Measurements from ENCODE around the gene AK8. TPM values are rescaled to one million over a fixed set of nuclear protein-coding genes. Genes with fewer than 3 reads are reported as not detected.

The AK8 gene
- total and polyA plus RNA-seq, 4 donors: 0.07 to 0.26 (median 0.11) TPM

- 65% methylated on average over 2 of the region's 2 CpGs for WGBS
- DNase-seq (ENCODE audit: low spot score): no peak
Measured at GRCh38 chr9:132728497-132728896, 149.6 kb downstream of the AK8 start.

DNA sequence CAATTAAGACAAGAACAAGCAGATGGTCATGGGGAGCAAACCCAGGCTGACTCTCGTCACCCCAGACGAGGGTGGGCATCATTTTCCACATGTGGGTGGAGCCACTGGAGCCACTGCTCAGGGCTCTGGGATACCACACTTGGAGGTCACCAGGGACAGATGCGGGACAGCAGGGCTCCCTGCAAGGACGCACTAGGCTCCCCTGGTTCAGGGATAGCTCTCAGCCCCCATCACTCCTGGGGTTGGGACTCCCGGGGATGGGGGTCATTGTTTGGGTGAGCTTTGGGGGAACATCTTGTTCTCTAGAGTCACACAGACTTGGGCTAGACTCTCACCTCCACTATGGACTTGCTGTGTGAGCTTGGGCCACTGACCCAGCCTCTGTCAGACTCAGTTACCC is 150.0 kb downstream of the AK8 start:
- Histone ChIP-seq H3K9me3 (ENCODE audit: control insufficient read depth in 4 of 4, low read length in 3 of 4) (no peaks in the 10 kb centered on the region), H3K27me3 (ENCODE audit: control insufficient read depth in 4 of 4, insufficient read depth in 4 of 4, low read length in 3 of 4) (peaks cover 0 to 3% (median 0%) of the 10 kb centered on the region in 4 donors), H3K9ac (ENCODE audit: low read depth in 1 of 2, low read length in 2 of 2) (no peak overlapping the region), H3K4me1 (ENCODE audit: control insufficient read depth in 4 of 4, insufficient read depth in 4 of 4, low read length in 3 of 4) (no peaks in the 10 kb centered on the region), H3K27ac (ENCODE audit: low read depth in 1 of 2, low read length in 2 of 2) (no peak overlapping the region), H3K36me3 (ENCODE audit: control insufficient read depth in 4 of 4, insufficient read depth in 3 of 4, low read depth in 1 of 4, low read length in 3 of 4) (no peaks in the 10 kb centered on the region), H3K4me3 (ENCODE audit: low read depth in 1 of 3, low read length in 3 of 3) (no peak overlapping the region)
- no peak for DNase-seq (ENCODE audit: low spot score)
- no peak for TF ChIP-seq RAD21 (IDR thresholded peaks at IDR 0.05)
- WGBS: 80% methylated on average over 5 of the region's 5 CpGs

More at GRCh38 chr9:132728497-132728896, 149.6 kb downstream of the AK8 start:
- H3K36me3 ChIP-seq (ENCODE audit: control insufficient read depth in 4 of 4, insufficient read depth in 3 of 4, low read depth in 1 of 4, low read length in 3 of 4): no peaks in the 10 kb centered on the region
- no peak overlapping the region for H3K27ac ChIP-seq (ENCODE audit: low read depth in 1 of 2, low read length in 2 of 2)
- no peaks in the 10 kb centered on the region for H3K4me1 ChIP-seq (ENCODE audit: control insufficient read depth in 4 of 4, insufficient read depth in 4 of 4, low read length in 3 of 4)
- no peak overlapping the region for H3K4me3 ChIP-seq (ENCODE audit: low read depth in 1 of 3, low read length in 3 of 3)
- TF ChIP-seq HNF4A (conservative IDR thresholded peaks at IDR 0.05): no peak
- no peak for TF ChIP-seq GABPA (IDR thresholded peaks at IDR 0.05 in 1 of 2, conservative IDR thresholded peaks at IDR 0.05 in 1 of 2)
- TF ChIP-seq REST (IDR thresholded peaks at IDR 0.05): no peak
- TF ChIP-seq, protein P1, sequence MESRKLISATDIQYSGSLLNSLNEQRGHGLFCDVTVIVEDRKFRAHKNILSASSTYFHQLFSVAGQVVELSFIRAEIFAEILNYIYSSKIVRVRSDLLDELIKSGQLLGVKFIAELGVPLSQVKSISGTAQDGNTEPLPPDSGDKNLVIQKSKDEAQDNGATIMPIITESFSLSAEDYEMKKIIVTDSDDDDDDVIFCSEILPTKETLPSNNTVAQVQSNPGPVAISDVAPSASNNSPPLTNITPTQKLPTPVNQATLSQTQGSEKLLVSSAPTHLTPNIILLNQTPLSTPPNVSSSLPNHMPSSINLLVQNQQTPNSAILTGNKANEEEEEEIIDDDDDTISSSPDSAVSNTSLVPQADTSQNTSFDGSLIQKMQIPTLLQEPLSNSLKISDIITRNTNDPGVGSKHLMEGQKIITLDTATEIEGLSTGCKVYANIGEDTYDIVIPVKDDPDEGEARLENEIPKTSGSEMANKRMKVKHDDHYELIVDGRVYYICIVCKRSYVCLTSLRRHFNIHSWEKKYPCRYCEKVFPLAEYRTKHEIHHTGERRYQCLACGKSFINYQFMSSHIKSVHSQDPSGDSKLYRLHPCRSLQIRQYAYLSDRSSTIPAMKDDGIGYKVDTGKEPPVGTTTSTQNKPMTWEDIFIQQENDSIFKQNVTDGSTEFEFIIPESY (IDR thresholded peaks at IDR 0.05): no peak
- no peak for TF ChIP-seq TAF1 (conservative IDR thresholded peaks at IDR 0.05)
- no peak for TF ChIP-seq YY1 (IDR thresholded peaks at IDR 0.05)
- no peak for TF ChIP-seq FOXA1 (IDR thresholded peaks at IDR 0.05)
- no peak for TF ChIP-seq RAD21 (IDR thresholded peaks at IDR 0.05)
- TF ChIP-seq EGR1 (IDR thresholded peaks at IDR 0.05; ENCODE audit: low read depth in 2 of 2): no peak
- no peak for TF ChIP-seq HNF4G (IDR thresholded peaks at IDR 0.05)
- TF ChIP-seq JUND (IDR thresholded peaks at IDR 0.05): no peak
- no peak for TF ChIP-seq NR2F2 (IDR thresholded peaks at IDR 0.05)
- H3K9ac ChIP-seq (ENCODE audit: low read depth in 1 of 2, low read length in 2 of 2): no peak overlapping the region
- H3K9me3 ChIP-seq (ENCODE audit: control insufficient read depth in 4 of 4, low read length in 3 of 4): no peaks in the 10 kb centered on the region
- H3K27me3 ChIP-seq (ENCODE audit: control insufficient read depth in 4 of 4, insufficient read depth in 4 of 4, low read length in 3 of 4): peaks cover 0 to 3% (median 0%) of the 10 kb centered on the region in 4 donors

- Histone ChIP-seq H3K27me3 (ENCODE audit: control insufficient read depth in 4 of 4, insufficient read depth in 4 of 4, low read length in 3 of 4) (peaks cover 0 to 3% (median 0%) of the 10 kb centered on the region in 4 donors), H3K4me1 (ENCODE audit: control insufficient read depth in 4 of 4, insufficient read depth in 4 of 4, low read length in 3 of 4) (no peaks in the 10 kb centered on the region), H3K36me3 (ENCODE audit: control insufficient read depth in 4 of 4, insufficient read depth in 3 of 4, low read depth in 1 of 4, low read length in 3 of 4) (no peaks in the 10 kb centered on the region), H3K27ac (ENCODE audit: low read depth in 1 of 2, low read length in 2 of 2) (no peak overlapping the region), H3K4me3 (ENCODE audit: low read depth in 1 of 3, low read length in 3 of 3) (no peak overlapping the region), H3K9me3 (ENCODE audit: control insufficient read depth in 4 of 4, low read length in 3 of 4) (no peaks in the 10 kb centered on the region), H3K9ac (ENCODE audit: low read depth in 1 of 2, low read length in 2 of 2) (no peak overlapping the region)
- TF ChIP-seq YY1 (IDR thresholded peaks at IDR 0.05): no peak
- TF ChIP-seq RXRA (IDR thresholded peaks at IDR 0.05): no peak
- TF ChIP-seq, protein P2, sequence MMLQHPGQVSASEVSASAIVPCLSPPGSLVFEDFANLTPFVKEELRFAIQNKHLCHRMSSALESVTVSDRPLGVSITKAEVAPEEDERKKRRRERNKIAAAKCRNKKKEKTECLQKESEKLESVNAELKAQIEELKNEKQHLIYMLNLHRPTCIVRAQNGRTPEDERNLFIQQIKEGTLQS (IDR thresholded peaks at IDR 0.05): no peak
- TF ChIP-seq, protein P1 (IDR thresholded peaks at IDR 0.05): no peak
- TF ChIP-seq JUND (IDR thresholded peaks at IDR 0.05): no peak
- no peak for TF ChIP-seq RAD21 (IDR thresholded peaks at IDR 0.05)
- TF ChIP-seq GABPA (IDR thresholded peaks at IDR 0.05 in 1 of 2, conservative IDR thresholded peaks at IDR 0.05 in 1 of 2): no peak
- no peak for TF ChIP-seq HNF4G (IDR thresholded peaks at IDR 0.05)
- no peak for TF ChIP-seq REST (IDR thresholded peaks at IDR 0.05)
- TF ChIP-seq SP1 (IDR thresholded peaks at IDR 0.05): no peak
- TF ChIP-seq FOXA2 (IDR thresholded peaks at IDR 0.05): no peak
- WGBS: 60% methylated on average over 8 of the region's 8 CpGs
- no peak for DNase-seq (ENCODE audit: low spot score)
Measured at GRCh38 chr9:132726576-132727130, 151.4 kb downstream of the AK8 start.
